HEK293T (cell line): Measurements from ENCODE around the gene PRPF19.

ENCODE experiments used
- CTCF ChIA-PET: fragments of 350-600 bp; formaldehyde crosslinking; extraction: SDS; loops from one replicate; lab custom pipeline; 2021; ENCODE audit warnings: antibody characterized with exemption, inconsistent platforms; lab: Yijun Ruan, JAX
- POLR2A ChIA-PET: fragments of 350-600 bp; formaldehyde crosslinking; extraction: SDS; loops from one replicate; lab custom pipeline; 2020; ENCODE audit warnings: antibody characterized with exemption, inconsistent platforms; lab: Yijun Ruan, JAX
- DNase-seq: peaks from one replicate; pipeline ENCODE4 v3.0.0; 2012; ENCODE audit warnings: mixed read lengths; ENCODE audit errors: extremely low spot score
- ARNT ChIP-seq: fragments of 450-650 bp; IDR thresholded peaks from 2 replicates; pipeline ENCODE4 v1.6.1; 2017; ENCODE audit warnings: mild to moderate bottlenecking
- BHLHE40 ChIP-seq: fragments of 450-650 bp; IDR thresholded peaks from 2 replicates; pipeline ENCODE4 v1.6.1; 2016; ENCODE audit warnings: mild to moderate bottlenecking, moderate library complexity, borderline replicate concordance
- CTBP1 ChIP-seq: fragments of 450-650 bp; IDR thresholded peaks from 2 replicates; pipeline ENCODE4 v1.6.1; 2016; ENCODE audit warnings: borderline replicate concordance
- ELF4 ChIP-seq: fragments of 450-650 bp; IDR thresholded peaks from 2 replicates; pipeline ENCODE4 v1.6.1; 2017; ENCODE audit warnings: antibody characterized with exemption
- FOXA1 ChIP-seq: fragments of 450-650 bp; IDR thresholded peaks from 2 replicates; pipeline ENCODE4 v1.6.1; 2016; ENCODE audit warnings: mild to moderate bottlenecking
- FOXK2 ChIP-seq: fragments of 450-650 bp; IDR thresholded peaks from 2 replicates; pipeline ENCODE4 v1.6.1; 2016; ENCODE audit warnings: mild to moderate bottlenecking
- FOXM1 ChIP-seq: fragments of 450-650 bp; IDR thresholded peaks from 2 replicates; pipeline ENCODE4 v1.6.1; 2017; ENCODE audit warnings: mild to moderate bottlenecking, borderline replicate concordance
- HDGF ChIP-seq: fragments of 450-650 bp; IDR thresholded peaks from 2 replicates; pipeline ENCODE4 v1.6.1; 2017; ENCODE audit warnings: antibody characterized with exemption, borderline replicate concordance
- L3MBTL2 ChIP-seq: fragments of 450-650 bp; conservative IDR thresholded peaks from 2 replicates; pipeline ENCODE4 v1.6.1; 2016; ENCODE audit warnings: mild to moderate bottlenecking
- LEF1 ChIP-seq: fragments of 450-650 bp; IDR thresholded peaks from 2 replicates; pipeline ENCODE4 v1.6.1; 2017; ENCODE audit warnings: mild to moderate bottlenecking, borderline replicate concordance
- NFRKB ChIP-seq: fragments of 450-650 bp; IDR thresholded peaks from 2 replicates; pipeline ENCODE4 v1.6.1; 2016; ENCODE audit warnings: mild to moderate bottlenecking, moderate library complexity
- PKNOX1 ChIP-seq: fragments of 450-650 bp; IDR thresholded peaks from 2 replicates; pipeline ENCODE4 v1.6.1; 2016
- SP1 ChIP-seq: fragments of 450-650 bp; IDR thresholded peaks from 2 replicates; pipeline ENCODE4 v1.6.1; 2017
- TARDBP ChIP-seq: fragments of 450-650 bp; IDR thresholded peaks from 2 replicates; pipeline ENCODE4 v1.6.1; 2016
- ZNF384 ChIP-seq: fragments of 450-650 bp; IDR thresholded peaks from 2 replicates; pipeline ENCODE4 v1.6.1; 2016

PRPF19 gene

GRCh38 chr11:60899046-60899936, 7.1 kb downstream of the PRPF19 start:
- DNase-seq, result peak; percentile 71
- POLR2A ChIA-PET, result interaction anchor here (1.5 kb wide), 1 partner anchor 15 kb away, joined by 3 read pairs; the partner anchor contains the start of gene TMEM109
- CTCF ChIA-PET, result interaction anchor here (0.6 to 1.6 kb wide), 14 partner anchors 8 to 297 kb away, joined by 3 to 23 read pairs (median 3); partner anchors contain the start of gene TMEM109
- TF ChIP-seq FOXA1 (no peak), NFRKB (no peak), ZNF384 (no peak), LEF1 (no peak), TARDBP (no peak), SP1 (no peak), ELF4 (no peak), L3MBTL2 (no peak), HDGF (no peak)

DNA sequence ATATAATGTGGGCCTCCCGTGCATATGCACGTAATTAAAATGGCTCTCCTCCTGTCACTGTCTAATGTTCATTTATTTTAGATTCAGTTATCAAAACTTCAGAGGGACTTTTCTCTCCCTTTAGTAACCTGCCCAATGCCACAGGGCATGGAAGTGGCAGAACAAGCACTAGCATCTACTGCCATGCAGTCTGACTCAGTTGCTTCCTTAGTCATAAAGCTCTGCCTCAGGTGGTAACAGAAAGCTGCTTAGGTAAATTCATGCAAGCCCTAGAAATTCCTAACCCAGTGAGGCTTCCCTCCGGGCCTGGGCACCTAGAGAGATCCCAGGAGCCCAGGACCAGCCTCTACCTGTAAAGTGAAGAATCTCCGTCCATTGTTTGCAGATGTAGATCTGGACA, 8.9 kb downstream of the PRPF19 start:
- no peak for DNase-seq
- TF ChIP-seq ARNT, result no peak
- no peak for TF ChIP-seq BHLHE40
- TF ChIP-seq NFRKB, result no peak
- TF ChIP-seq LEF1, result no peak
- no peak for TF ChIP-seq TARDBP
- no peak for TF ChIP-seq CTBP1
- ChIA-PET CTCF (no interaction called here), POLR2A (no interaction called here)

DNA sequence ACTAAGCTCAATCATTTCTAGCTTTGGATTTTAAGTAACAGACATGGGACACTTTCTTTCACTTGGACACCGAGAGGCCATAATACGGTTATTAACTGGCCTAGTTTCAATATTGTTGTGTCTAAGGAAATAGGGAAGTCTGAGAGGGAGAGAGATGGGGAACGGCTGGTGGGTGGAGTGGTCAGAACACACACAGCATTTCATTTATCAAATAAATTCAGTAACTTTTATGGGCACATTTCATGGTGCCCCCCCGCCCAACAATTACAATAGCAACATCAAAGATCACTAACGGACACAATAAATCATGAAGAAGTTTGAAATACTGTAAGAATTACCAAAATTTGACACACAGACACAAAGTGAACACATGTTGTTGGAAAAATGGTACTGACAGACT, 10.7 kb downstream of the PRPF19 start:
- TF ChIP-seq HDGF, result no peak
- ChIA-PET POLR2A (no interaction called here), CTCF (no interaction called here)
- no peak for DNase-seq

GRCh38 chr11:60891103-60891741, 15.2 kb downstream of the PRPF19 start:
- no peak for DNase-seq
- ChIA-PET POLR2A (no interaction called here), CTCF (interaction anchor here (1.2 to 2.2 kb wide), 2 partner anchors 8 to 12 kb away, joined by 3 to 12 read pairs; no protein-coding TSS in a partner anchor)
- no peak for TF ChIP-seq FOXK2
- TF ChIP-seq FOXM1, result no peak
- no peak for TF ChIP-seq ZNF384
- no peak for TF ChIP-seq FOXA1

- no peak for DNase-seq
- ChIA-PET CTCF (interaction anchor here (1.2 to 2.2 kb wide), 2 partner anchors 9 to 13 kb away, joined by 3 to 12 read pairs; no protein-coding TSS in a partner anchor), POLR2A (no interaction called here)
- TF ChIP-seq SP1, result no peak
- no peak for TF ChIP-seq TARDBP
- no peak for TF ChIP-seq ELF4
- no peak for TF ChIP-seq FOXA1
- TF ChIP-seq ZNF384, result no peak
- no peak for TF ChIP-seq ARNT
- TF ChIP-seq CTBP1, result no peak
Measured at GRCh38 chr11:60890696-60891095, 15.7 kb downstream of the PRPF19 start.

DNA sequence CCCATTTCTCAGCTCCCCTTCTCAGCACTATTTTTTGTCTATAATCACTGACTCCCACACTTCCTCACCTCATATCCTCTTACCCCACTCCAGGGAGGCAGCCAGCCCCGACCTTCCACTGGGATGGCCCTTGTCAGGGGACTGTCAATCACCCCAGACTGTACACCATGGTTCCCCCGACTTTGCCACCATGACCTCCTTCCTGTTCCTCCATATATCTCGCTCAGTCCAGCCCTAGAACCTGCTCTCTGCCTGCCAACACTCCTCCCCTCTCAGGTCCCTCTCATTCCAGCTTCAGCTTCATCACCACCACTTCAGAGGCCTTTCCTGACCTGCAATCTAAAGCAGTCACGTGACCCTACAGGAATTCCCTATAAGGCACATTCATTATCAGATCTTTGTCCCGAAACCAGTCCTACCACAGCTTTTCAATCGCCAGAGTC, 16.5 kb downstream of the PRPF19 start:
- no peak for TF ChIP-seq FOXM1
- no peak for TF ChIP-seq CTBP1
- peak; percentile 45 for TF ChIP-seq PKNOX1
- TF ChIP-seq SP1, result no peak
- no peak for TF ChIP-seq FOXK2
- TF ChIP-seq NFRKB, result no peak
- ChIA-PET POLR2A (no interaction called here), CTCF (interaction anchor here (2.2 kb wide), 1 partner anchor 10 kb away, joined by 12 read pairs; no protein-coding TSS in a partner anchor)
- DNase-seq, result no peak

DNA sequence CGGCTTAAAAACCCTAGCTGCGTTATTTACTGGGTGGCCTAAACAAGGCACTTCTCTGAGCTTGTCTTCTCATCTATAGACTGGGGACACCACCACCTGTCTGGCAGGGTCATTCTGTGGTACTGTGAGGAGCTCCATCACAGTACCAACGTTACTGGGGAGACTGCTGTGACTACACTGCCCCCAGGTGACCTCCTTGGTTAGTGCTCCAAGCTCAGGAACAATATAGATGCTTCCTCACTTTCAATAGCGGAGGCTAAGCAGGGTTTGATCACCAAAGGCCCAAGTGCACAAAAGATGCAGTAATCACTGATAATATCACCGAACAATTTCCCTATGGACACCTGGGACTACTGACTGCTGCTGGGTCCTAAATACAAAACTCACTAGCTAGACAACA, 18.8 kb downstream of the PRPF19 start:
- CTCF ChIA-PET, result interaction anchor here (0.8 to 1.7 kb wide), 8 partner anchors 12 to 112 kb away, joined by 3 to 31 read pairs (median 5); no protein-coding TSS in a partner anchor
- TF ChIP-seq FOXA1, result no peak
- POLR2A ChIA-PET, result interaction anchor here (0.8 to 1.9 kb wide), 4 partner anchors 16 to 56 kb away, joined by 4 to 6 read pairs (median 4); partner anchors contain the start of gene TMEM109
- peak; percentile 51 for DNase-seq

- CTCF ChIA-PET, result interaction anchor here (1.2 kb wide), 1 partner anchor 9 kb away, joined by 3 read pairs; no protein-coding TSS in a partner anchor
- POLR2A ChIA-PET, result no interaction called here
- TF ChIP-seq FOXM1 (no peak), L3MBTL2 (no peak), SP1 (no peak)
- DNase-seq, result no peak
Measured at GRCh38 chr11:60880643-60881282, 25.6 kb downstream of the PRPF19 start.
